H1 (cell line): ENCODE results near the gene SPARCL1.

Experiments
- EGR1 ChIP-seq: IDR thresholded peaks from 2 replicates; pipeline ENCODE4 v1.6.1; 2011; ENCODE audit warnings: low read depth, low read length, borderline replicate concordance
- EP300 ChIP-seq, 2 experiments: IDR thresholded peaks; 1 replicate in 1 of 2; 2 replicates in 1 of 2; pipeline ENCODE4 v1.6.1; 2011 to 2012; ENCODE audit warnings: low read depth in 2 of 2, low read length in 2 of 2, mild to moderate bottlenecking in 2 of 2, borderline replicate concordance in 1 of 2, inconsistent platforms in 1 of 2, moderate library complexity in 1 of 2
- POLR2A ChIP-seq, 2 experiments: IDR thresholded peaks; 1 replicate in 1 of 2; 2 replicates in 1 of 2; pipeline ENCODE4 v1.6.1; 2011; ENCODE audit warnings: low read depth in 2 of 2, low read length in 2 of 2, mild to moderate bottlenecking in 2 of 2; ENCODE audit errors: control extremely low read depth in 1 of 2
- USF2 ChIP-seq: IDR thresholded peaks from 2 replicates; pipeline ENCODE4 v1.6.1; 2011; ENCODE audit warnings: low read length, improper control_type of control experiment

- TF ChIP-seq EP300 (IDR thresholded peaks at IDR 0.05; ENCODE audit: borderline replicate concordance in 1 of 2, low read depth in 2 of 2, low read length in 2 of 2) (no peak), POLR2A (IDR thresholded peaks at IDR 0.05; ENCODE audit: control extremely low read depth in 1 of 2, low read depth in 2 of 2, low read length in 2 of 2) (no peak), EGR1 (no peak), USF2 (no peak)
Measured at GRCh38 chr4:87498446-87498900, 30.7 kb downstream of the SPARCL1 start.
